ENCODE data around the gene ZNF827.

- TF ChIP-seq POLR2A (IDR thresholded peaks at IDR 0.05), result no peak
- TF ChIP-seq, protein P1, sequence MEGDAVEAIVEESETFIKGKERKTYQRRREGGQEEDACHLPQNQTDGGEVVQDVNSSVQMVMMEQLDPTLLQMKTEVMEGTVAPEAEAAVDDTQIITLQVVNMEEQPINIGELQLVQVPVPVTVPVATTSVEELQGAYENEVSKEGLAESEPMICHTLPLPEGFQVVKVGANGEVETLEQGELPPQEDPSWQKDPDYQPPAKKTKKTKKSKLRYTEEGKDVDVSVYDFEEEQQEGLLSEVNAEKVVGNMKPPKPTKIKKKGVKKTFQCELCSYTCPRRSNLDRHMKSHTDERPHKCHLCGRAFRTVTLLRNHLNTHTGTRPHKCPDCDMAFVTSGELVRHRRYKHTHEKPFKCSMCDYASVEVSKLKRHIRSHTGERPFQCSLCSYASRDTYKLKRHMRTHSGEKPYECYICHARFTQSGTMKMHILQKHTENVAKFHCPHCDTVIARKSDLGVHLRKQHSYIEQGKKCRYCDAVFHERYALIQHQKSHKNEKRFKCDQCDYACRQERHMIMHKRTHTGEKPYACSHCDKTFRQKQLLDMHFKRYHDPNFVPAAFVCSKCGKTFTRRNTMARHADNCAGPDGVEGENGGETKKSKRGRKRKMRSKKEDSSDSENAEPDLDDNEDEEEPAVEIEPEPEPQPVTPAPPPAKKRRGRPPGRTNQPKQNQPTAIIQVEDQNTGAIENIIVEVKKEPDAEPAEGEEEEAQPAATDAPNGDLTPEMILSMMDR (IDR thresholded peaks at IDR 0.05), result no peak
Measured at GRCh38 chr4:145880355-145880960, 58.2 kb downstream of the ZNF827 start.
